CD1c-positive myeloid dendritic cell (primary cell): ENCODE data around the gene ZNF556.
A peak's percentile ranks its signal among the peaks of the same experiment; 100 is the strongest.

Experiments used
- DNase-seq: peaks from one replicate; pipeline ENCODE4 v3.0.0-alpha.2; 2016; ENCODE audit errors: extremely low spot score

ZNF556 gene

DNA sequence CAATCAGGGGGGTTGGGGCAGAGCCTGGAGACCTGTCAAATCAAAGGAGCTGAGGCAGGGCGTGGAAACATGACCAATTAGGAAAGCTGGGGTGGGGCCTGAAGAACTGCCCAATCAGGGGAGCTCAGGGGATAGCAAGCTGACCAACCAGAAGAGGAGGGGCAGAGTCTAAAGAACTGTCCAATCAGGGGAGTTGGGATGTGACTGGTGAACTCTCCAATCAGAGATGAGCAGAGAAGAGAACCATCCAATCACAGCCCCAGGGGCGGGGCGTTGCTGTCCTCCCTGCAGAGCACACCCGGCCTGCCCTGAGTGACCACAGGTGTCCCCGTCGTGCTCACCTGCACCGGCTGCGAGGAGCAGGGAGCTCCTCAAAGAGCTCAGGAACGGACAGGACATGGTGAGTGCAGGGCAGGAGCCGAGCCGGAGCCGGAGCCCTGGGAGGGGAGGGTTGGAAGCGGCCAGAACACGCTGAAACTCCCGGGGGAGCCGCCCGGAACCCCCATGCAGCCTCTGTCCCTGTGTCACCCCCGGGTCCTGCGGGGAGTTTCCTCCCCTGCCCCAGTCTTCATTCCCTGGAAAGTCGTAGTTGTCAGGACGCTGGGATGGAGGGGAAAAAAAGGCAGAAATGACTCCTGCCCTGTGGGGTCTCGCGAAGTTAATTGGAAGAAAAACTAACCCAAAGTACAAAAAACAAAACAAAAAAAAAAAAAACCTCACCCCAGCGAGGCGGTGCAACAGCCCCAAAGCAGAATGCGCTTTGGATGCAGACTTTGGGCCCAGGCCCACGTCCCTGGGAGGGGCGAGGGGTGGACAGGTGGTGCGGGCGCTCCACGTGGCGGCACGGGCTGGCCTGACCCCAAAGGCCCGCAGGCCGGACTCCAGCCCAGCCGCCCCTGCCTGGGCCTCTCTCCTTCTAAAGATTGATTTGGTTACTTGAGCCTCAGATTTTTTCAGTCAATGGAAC is at the start of gene ZNF556:
ZNF556 (plus strand) TSS at position 311 of the 967 bp plus-strand sequence; CDS start at position 398, 87 bp downstream.
- no peak for DNase-seq

- peak; percentile 98 for DNase-seq
Measured at GRCh38 chr19:2819540-2820111, 47.5 kb upstream of the ZNF556 start, which contains the start of gene ZNF554. Gene ZNF554 (plus strand): TSS chr19:2819868. CDS start chr19:2820072, 204 bp downstream.

GRCh38 chr19:2820112-2820702 is 46.9 kb upstream of the ZNF556 start:
- DNase-seq = no peak

DNA sequence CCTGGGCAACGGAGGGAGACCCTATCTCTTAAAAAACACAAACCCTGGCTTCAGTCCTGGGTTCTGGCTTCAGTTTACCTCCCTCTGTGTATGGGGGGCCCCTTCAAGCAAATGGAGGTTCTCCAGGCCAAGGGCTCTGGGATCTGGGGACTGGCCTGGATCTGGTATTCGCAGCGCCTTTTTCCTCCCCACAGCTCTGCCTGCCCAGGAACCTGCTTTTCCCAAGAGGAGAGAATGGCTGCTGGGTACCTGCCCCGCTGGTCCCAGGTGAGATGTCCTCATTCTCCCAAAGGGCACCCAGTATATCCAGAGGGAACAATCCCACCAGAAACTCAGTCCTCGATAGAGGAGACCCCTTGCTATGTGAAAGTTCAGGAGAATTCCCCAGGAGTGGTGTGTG is 44.3 kb upstream of the ZNF556 start:
- DNase-seq = no peak

GRCh38 chr19:2823646-2824045 is 43.5 kb upstream of the ZNF556 start:
- no peak for DNase-seq

DNA sequence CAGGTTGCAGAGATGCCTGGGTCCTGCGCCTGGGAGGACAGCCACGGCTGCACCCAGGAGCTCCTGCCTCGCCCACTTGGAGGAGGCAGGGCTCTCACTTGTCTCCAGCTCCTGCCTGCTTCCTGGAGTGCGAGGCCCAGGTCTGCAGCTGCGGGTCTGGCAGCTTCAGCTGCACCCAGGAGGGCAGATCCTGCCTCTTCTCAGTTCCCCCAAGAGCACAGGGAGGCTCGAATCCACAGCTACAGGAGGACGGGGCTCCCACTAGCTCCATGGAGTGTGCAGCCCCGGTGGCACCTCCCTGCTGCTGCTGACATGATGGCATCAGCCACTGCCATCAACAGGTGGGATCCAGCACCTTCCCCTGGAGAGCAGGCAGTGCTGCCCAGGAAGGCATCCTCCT is 43.0 kb upstream of the ZNF556 start:
- no peak for DNase-seq

DNA sequence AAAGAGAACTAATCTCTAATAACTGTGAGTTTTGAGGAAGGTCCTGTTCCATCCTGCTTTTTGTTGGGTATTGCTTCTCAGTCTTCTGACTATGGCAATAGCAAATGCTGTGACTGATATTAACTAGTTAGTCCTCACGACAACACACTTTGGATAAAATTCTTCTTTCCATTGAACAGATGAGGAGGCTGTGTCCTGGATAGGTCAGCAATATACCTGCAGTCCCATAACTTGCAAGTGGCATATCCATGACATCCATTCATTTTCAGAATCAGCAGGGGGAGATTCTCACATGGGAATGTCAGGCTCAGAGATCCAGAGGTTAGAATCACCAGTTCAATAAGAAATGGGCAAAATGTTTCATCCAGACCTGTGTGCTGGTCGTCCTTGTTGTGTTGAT is 40.1 kb upstream of the ZNF556 start:
- DNase-seq = no peak

GRCh38 chr19:2827840-2828489 is 39.2 kb upstream of the ZNF556 start:
- DNase-seq = no peak

DNA sequence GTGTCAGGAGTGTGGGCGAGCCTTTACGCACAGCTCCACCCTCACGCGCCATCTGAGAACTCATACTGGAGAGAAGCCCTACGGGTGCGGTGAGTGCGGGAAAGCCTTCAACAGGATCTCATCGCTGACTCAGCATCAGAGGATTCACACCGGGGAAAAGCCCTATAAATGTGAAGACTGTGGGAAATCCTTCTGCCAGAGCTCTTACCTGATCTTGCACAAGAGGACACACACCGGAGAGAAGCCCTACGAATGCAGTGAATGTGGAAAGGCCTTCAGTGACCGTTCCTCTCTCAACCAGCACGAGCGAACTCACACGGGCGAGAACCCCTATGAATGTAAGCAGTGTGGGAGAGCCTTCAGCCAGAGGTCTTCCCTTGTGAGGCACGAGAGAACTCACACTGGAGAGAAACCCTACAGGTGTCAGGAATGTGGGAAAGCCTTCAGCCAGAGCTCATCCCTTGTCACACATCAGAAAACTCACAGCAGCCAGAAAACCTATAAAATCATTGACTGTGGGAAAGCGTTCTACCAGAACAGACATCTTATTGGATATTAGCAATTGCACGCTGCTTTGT is 32.8 kb upstream of the ZNF556 start:
- no peak for DNase-seq

DNA sequence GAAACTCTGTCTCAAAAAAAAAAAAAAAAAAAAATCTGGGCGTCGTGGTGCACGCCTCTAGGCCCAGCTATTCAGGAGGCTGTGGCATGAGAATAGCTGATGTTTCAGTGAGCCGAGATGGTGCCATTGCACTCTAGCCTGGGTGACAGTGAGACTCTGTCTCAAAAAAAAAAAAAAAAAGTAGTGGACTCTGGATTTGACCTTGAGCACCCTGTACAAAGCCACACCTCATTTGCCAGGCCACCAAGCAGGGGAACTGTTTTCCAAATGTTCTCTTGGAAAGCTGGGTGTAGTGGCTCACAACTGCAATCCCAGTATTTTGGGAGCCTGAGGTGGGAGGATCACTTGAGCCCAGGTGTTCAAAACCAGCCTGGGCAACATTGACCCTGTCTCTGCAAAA is 29.7 kb upstream of the ZNF556 start:
- DNase-seq = no peak

GRCh38 chr19:2840794-2841791 is 26.0 kb upstream of the ZNF556 start, which contains the start of gene ZNF555:
Gene ZNF555 (plus strand): TSS chr19:2841475. CDS start chr19:2841573, 98 bp downstream.
- peak; percentile 99 for DNase-seq

DNA sequence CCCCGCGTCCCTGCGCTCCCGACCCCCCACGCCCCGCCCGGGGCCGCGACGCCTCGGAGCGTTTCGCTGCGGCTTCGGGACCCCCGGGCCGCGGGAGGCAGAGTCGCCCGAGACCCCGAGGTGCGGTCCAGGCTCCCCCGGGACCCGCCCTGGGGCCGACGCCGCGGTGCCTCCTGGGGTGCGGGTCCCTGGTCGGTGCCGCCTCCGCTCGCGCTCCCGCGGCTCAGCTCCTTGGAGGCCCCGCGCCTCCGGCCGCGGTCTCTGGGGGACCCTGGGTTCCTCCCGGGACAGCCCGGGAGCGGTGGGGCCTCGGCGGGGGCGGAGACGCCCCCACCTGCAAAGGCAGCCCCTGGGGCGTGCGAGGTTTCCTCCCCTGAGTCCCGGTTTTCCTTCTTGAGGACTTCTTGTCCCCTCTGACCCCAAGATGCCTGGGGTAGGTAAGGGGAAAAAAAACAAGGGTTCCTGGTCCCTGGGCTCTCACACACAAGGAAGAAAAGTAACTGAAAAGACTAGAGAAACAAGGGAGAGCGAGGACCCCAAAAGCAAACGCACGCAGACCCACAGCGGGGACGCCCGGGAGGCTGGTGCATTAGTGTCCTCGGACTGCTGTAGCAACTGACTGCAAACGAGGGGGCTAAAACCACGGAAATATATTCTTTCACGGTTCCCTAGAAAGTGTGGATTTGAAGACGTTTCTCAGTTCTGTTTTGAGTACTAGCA is 25.1 kb upstream of the ZNF556 start:
- DNase-seq = peak; percentile 4

- no peak for DNase-seq
Measured at GRCh38 chr19:2845107-2845506, 22.0 kb upstream of the ZNF556 start.

- DNase-seq = no peak
Measured at GRCh38 chr19:2846180-2846894, 20.8 kb upstream of the ZNF556 start.

DNA sequence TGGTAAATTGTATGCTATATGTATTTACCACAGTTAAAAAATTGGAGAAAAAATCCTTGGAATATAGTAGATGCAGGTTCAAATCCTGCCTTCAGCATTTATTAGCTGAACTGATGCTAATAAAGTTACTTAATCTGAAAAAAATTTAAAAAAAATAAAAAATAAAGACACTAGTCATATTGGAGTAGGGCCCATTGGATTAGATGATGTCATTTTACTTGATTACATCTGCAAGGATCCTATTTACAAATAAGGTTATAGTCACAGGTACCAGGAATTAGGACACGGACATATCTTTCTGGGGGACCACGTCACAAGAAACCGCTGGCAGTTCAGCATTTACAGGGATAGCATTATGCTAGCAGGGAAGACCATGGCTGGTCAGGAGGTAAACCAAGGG is 19.6 kb upstream of the ZNF556 start:
- no peak for DNase-seq

DNA sequence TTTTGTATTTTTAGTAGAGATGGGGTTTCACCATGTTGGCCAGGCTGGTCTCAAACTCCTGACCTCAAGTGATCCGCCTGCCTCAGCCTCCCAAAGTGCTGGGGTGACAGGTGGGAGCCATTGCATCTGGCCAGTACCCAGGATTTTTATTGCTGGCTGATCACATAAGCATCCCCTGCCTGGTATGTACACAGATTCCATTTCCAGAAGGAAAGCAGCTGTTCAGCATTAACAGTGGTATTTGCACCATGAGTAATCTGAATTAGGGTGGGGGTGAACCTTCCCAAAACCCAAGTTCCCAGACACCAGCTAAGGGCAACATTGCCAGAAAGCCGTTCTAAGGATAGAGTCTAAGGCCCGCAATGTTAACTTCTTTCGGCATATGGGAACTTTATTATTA is 18.5 kb upstream of the ZNF556 start:
- DNase-seq = no peak

DNA sequence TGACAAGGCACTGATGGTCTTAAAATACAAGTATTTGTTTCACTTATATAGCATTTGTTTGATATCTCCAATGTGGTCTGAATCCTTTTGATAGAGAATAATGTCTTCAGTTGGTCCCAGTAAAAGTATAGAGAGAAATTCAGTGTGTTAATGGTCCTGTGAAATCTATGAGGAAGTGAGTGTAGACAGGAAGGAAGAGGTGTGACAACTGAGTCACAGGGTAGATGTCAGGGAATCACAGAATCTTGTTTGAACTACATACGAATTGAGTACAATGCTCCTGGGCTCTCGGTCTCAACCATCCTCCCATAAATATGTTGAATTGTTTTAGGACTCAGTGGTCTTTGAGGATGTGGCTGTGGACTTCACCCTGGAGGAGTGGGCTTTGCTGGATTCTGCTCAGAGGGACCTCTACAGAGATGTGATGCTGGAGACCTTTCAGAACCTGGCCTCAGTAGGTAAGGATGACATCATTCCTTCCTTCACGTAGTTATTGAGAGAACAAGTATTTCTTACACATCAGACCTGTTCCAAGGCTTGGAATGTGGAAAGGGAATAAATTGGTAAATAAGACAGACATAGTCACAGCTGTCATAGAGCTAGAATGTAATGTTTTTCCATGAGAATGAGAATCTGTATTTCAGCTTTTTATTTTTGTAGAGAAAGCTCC is 16.7 kb upstream of the ZNF556 start:
- no peak for DNase-seq

GRCh38 chr19:2852598-2852997 is 14.5 kb upstream of the ZNF556 start:
- DNase-seq = no peak
